AG04449 (cell line): ENCODE data around the gene NTRK2.

Experiments
- CTCF ChIA-PET: fragments of 350-600 bp; formaldehyde crosslinking; extraction: SDS; loops from one replicate; lab custom pipeline; 2021; ENCODE audit warnings: antibody characterized with exemption; lab: Yijun Ruan, JAX
- POLR2A ChIA-PET: fragments of 400-600, 350-600 bp; formaldehyde crosslinking; extraction: SDS; loops from one replicate; lab custom pipeline; 2020; ENCODE audit warnings: antibody characterized with exemption, inconsistent platforms; lab: Yijun Ruan, JAX
- DNase-seq: peaks from one replicate; pipeline ENCODE4 v3.0.0-alpha.2; 2010; ENCODE audit warnings: low read depth, low spot score
- H3K4me3 ChIP-seq: 2 replicates; pipeline ENCODE4 v1.5.1; 2011; ENCODE audit warnings: low read depth, mild to moderate bottlenecking, control low read depth, low read length
- TF ChIP-seq, protein P1 (sequence below): IDR thresholded peaks from one replicate; pipeline ENCODE4 v1.5.1; 2011; ENCODE audit warnings: mild to moderate bottlenecking, moderate library complexity, low read length, control low read depth, inconsistent platforms; ENCODE audit not compliant: insufficient read depth; ENCODE audit errors: missing control alignments

The NTRK2 gene

DNA sequence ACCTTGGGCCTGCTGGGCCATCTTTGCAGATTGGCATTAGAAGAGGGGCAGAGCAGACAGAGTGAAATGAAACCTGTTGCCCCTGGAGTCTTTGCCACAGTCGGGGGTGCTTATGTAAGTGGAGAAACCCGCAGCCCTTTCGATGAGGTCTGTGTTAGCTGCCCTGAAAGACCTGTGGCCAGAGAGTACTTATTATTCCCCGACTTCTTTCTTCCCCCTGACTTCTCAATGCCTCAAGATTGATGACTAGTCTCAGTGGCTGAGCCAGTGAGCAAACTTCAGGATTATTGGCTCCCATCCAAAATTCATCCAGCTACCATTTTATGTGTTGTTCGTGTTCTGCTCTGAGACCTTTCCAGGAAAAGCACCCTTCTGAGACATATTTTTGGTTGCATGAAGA, 7.6 kb downstream of the NTRK2 start:
- CTCF ChIA-PET, result interaction anchor here (1.1 to 1.9 kb wide), 2 partner anchors 15 to 21 kb away, joined by 3 to 4 read pairs; no protein-coding TSS in a partner anchor
- POLR2A ChIA-PET, result no interaction called here
- TF ChIP-seq, protein P1, sequence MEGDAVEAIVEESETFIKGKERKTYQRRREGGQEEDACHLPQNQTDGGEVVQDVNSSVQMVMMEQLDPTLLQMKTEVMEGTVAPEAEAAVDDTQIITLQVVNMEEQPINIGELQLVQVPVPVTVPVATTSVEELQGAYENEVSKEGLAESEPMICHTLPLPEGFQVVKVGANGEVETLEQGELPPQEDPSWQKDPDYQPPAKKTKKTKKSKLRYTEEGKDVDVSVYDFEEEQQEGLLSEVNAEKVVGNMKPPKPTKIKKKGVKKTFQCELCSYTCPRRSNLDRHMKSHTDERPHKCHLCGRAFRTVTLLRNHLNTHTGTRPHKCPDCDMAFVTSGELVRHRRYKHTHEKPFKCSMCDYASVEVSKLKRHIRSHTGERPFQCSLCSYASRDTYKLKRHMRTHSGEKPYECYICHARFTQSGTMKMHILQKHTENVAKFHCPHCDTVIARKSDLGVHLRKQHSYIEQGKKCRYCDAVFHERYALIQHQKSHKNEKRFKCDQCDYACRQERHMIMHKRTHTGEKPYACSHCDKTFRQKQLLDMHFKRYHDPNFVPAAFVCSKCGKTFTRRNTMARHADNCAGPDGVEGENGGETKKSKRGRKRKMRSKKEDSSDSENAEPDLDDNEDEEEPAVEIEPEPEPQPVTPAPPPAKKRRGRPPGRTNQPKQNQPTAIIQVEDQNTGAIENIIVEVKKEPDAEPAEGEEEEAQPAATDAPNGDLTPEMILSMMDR, result no peak
- no peak overlapping the region for H3K4me3 ChIP-seq
- no peak for DNase-seq

DNA sequence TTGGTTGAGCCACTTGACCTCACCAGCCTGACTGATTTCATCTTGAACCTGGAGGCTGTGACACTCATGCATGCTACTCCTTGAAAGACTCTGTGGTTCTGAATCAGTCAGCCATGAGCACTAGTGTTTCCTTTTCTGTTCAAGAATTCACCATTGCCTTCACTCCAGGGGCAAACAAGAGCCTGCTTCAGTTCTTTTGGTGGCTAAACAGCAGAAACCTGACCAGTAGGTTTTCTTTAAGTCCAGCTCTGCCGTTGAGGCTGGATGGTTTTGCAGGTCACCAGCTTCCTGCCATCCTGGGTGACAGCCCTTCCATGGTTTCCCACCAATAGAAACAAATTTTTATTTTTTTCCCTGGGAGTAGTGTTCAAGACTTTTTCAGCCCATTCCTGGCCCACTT, 10.0 kb downstream of the NTRK2 start:
- TF ChIP-seq, protein P1, result no peak
- ChIA-PET CTCF (interaction anchor here (1.0 kb wide), 1 partner anchor 19 kb away, joined by 6 read pairs; no protein-coding TSS in a partner anchor), POLR2A (no interaction called here)
- DNase-seq, result no peak
- H3K4me3 ChIP-seq, result no peak overlapping the region

- DNase-seq, result no peak
- CTCF ChIA-PET, result no interaction called here
- POLR2A ChIA-PET, result no interaction called here
- TF ChIP-seq, protein P1, result no peak
- H3K4me3 ChIP-seq, result no peak overlapping the region
Measured at GRCh38 chr9:84681516-84682285, 12.2 kb downstream of the NTRK2 start.

DNA sequence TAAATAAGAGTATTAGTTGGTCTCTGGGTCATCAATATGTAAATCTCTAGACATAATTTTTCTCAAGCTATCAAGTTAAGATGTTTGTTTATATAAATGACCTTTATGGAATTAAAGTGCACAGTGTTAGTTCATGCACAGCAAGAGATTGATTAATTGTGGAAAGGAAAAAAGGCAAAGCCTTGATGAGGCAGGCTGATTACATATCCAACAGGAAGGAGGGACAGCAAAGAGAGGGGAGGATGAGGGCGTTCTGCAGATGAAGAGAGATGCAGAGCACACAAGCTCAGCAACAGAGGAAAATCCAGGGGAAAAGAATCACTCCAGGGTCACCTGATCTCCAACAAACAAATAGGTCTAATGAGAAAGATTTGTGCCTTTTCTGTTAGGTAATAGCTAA, 16.5 kb downstream of the NTRK2 start:
- DNase-seq, result no peak
- ChIA-PET CTCF (interaction anchor here (1.1 to 2.4 kb wide), 2 partner anchors 9 to 12 kb away, joined by 3 to 12 read pairs; no protein-coding TSS in a partner anchor), POLR2A (no interaction called here)
- TF ChIP-seq, protein P1, result no peak
- no peak overlapping the region for H3K4me3 ChIP-seq

- no peak overlapping the region for H3K4me3 ChIP-seq
- POLR2A ChIA-PET, result no interaction called here
- no peak for DNase-seq
- CTCF ChIA-PET, result interaction anchor here (1.3 to 2.3 kb wide), 2 partner anchors 9 to 93 kb away, joined by 3 to 13 read pairs; no protein-coding TSS in a partner anchor
- TF ChIP-seq, protein P1, result no peak
Measured at GRCh38 chr9:84688956-84689355, 19.4 kb downstream of the NTRK2 start.

DNA sequence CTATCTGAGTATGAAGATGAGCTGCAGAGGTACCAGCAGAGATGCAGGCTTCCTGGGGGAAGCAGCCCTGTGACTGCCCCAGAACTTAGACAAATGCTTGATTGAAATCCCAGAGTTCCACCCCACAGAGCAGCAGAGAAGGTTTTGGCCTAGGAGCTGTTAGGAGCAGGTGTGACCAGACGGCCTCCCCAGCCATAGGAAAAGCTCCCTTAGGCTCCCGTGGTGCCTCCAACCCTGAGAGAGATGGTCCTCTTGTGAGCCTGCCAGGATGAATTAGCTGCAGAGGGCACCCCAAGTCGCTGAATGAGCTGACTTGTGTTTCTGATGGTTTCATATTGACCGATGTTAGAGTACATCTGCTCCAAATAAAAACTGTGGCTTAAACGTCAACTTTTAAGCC, 22.1 kb downstream of the NTRK2 start:
- CTCF ChIA-PET, result interaction anchor here (0.7 to 1.5 kb wide), 2 partner anchors 14 to 90 kb away, joined by 3 to 8 read pairs; no protein-coding TSS in a partner anchor
- no peak overlapping the region for H3K4me3 ChIP-seq
- POLR2A ChIA-PET, result no interaction called here
- TF ChIP-seq, protein P1, result no peak
- no peak for DNase-seq
